T-helper 9 cell (primary cell): Measurements from ENCODE around the gene SCYL1.

Experiments used
- DNase-seq: peaks from one replicate; pipeline ENCODE4 v3.0.0-alpha.2; 2020

Gene SCYL1

GRCh38 chr11:65586247-65586630, 61.4 kb downstream of the SCYL1 start:
- DNase-seq, result no peak

DNA sequence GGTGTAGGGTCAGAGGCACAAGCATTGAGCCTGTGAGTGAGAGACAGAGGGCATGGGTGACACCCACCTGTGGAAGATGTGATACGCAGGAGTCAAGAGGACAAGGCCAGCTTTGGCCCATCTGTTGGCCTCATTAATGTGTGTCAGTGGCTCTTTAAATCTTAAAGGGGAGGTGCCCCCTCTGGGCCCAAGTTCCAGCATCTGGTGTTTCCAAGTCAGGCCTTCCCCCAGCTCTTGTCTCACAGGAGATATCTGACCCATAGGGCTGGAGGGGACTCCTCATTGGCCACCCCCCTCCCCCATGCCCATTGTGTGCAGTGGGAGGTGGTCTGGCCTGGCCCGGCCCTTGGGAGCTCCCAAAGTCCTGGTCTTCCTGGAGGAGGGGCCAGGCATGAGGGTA, 61.8 kb downstream of the SCYL1 start:
- DNase-seq, result no peak
